H9 (cell line): ENCODE data around the gene CCNI2. TPM values are rescaled to one million over a fixed set of nuclear protein-coding genes. Genes with fewer than 3 reads are reported as not detected.
A peak's percentile ranks its signal among the peaks of the same experiment; 100 is the strongest.

ENCODE experiments used
- DNase-seq: peaks from one replicate; pipeline ENCODE4 v3.0.0-alpha.2; 2017
- H2AFZ ChIP-seq: one replicate; pipeline ENCODE4 v1.6.1; 2013; ENCODE audit warnings: mild to moderate bottlenecking, low read length, control low read depth, moderate library complexity
- H2AK5ac ChIP-seq: 2 replicates; pipeline ENCODE4 v1.6.1; 2013; ENCODE audit warnings: low read length, control low read depth, mixed read lengths; ENCODE audit not compliant: insufficient read length
- H2BK120ac ChIP-seq: one replicate; pipeline ENCODE4 v1.6.1; 2013; ENCODE audit warnings: low read depth, mild to moderate bottlenecking, low read length, control low read depth, inconsistent platforms; ENCODE audit not compliant: poor library complexity, severe bottlenecking
- H2BK12ac ChIP-seq: 2 replicates; pipeline ENCODE4 v1.6.1; 2013; ENCODE audit warnings: low read length, control low read depth, mixed read lengths, low read depth; ENCODE audit not compliant: insufficient read length
- H2BK15ac ChIP-seq: 2 replicates; pipeline ENCODE4 v1.6.1; 2013; ENCODE audit warnings: low read depth, low read length, control low read depth
- H2BK20ac ChIP-seq: one replicate; pipeline ENCODE4 v1.6.1; 2013; ENCODE audit warnings: low read depth, mild to moderate bottlenecking, low read length, control low read depth, inconsistent platforms; ENCODE audit not compliant: poor library complexity, severe bottlenecking
- H2BK5ac ChIP-seq: 2 replicates; pipeline ENCODE4 v1.6.1; 2013; ENCODE audit warnings: low read length, control low read depth, mixed read lengths; ENCODE audit not compliant: insufficient read length
- H3K14ac ChIP-seq: 2 replicates; pipeline ENCODE4 v1.6.1; 2013; ENCODE audit warnings: low read length, control low read depth; ENCODE audit not compliant: insufficient read depth
- H3K18ac ChIP-seq: 2 replicates; pipeline ENCODE4 v1.6.1; 2013; ENCODE audit warnings: low read depth, mild to moderate bottlenecking, mixed read lengths, low read length, control low read depth; ENCODE audit not compliant: insufficient read length
- H3K23ac ChIP-seq: 2 replicates; pipeline ENCODE4 v1.6.1; 2013; ENCODE audit warnings: low read length, control low read depth, mixed read lengths, low read depth; ENCODE audit not compliant: insufficient read length
- H3K23me2 ChIP-seq: 2 replicates; pipeline ENCODE4 v1.6.1; 2013; ENCODE audit warnings: low read depth, mild to moderate bottlenecking, mixed read lengths, low read length, control low read depth; ENCODE audit not compliant: insufficient read length, poor library complexity, severe bottlenecking
- H3K27ac ChIP-seq: 2 replicates; pipeline ENCODE4 v1.5.1; 2013; ENCODE audit warnings: low read length, control low read depth, mixed read lengths, low read depth; ENCODE audit not compliant: insufficient read length
- H3K27me3 ChIP-seq: 2 replicates; pipeline ENCODE4 v1.6.1; 2013; ENCODE audit warnings: low read length, control low read depth, inconsistent platforms; ENCODE audit not compliant: insufficient read depth
- H3K4ac ChIP-seq: 2 replicates; pipeline ENCODE4 v1.6.1; 2013; ENCODE audit warnings: low read depth, mild to moderate bottlenecking, control low read depth, inconsistent platforms, low read length, moderate library complexity
- H3K4me1 ChIP-seq: 2 replicates; pipeline ENCODE4 v1.6.1; 2013; ENCODE audit warnings: low read length, control low read depth, inconsistent platforms; ENCODE audit not compliant: insufficient read depth
- H3K4me2 ChIP-seq: 2 replicates; pipeline ENCODE4 v1.6.1; 2013; ENCODE audit warnings: low read length, control low read depth, mixed read lengths; ENCODE audit not compliant: insufficient read length, insufficient read depth
- H3K56ac ChIP-seq: 2 replicates; pipeline ENCODE4 v1.6.1; 2013; ENCODE audit warnings: low read depth, mild to moderate bottlenecking, mixed read lengths, low read length, control low read depth; ENCODE audit not compliant: insufficient read length
- H3K79me1 ChIP-seq: 2 replicates; pipeline ENCODE4 v1.6.1; 2013; ENCODE audit warnings: low read depth, mild to moderate bottlenecking, moderate library complexity, low read length, control low read depth, inconsistent platforms; ENCODE audit not compliant: insufficient read depth, poor library complexity, severe bottlenecking
- H3K79me2 ChIP-seq: 2 replicates; pipeline ENCODE4 v1.6.1; 2013; ENCODE audit warnings: low read length, control low read depth, inconsistent platforms; ENCODE audit not compliant: insufficient read depth
- H3K9ac ChIP-seq: 2 replicates; pipeline ENCODE4 v1.6.1; 2013; ENCODE audit warnings: low read length, control low read depth, mixed read lengths; ENCODE audit not compliant: insufficient read length; ENCODE audit errors: extremely low read depth
- H3K9me3 ChIP-seq: one replicate; pipeline ENCODE4 v1.6.1; 2013; ENCODE audit warnings: low read depth, low read length, inconsistent platforms; ENCODE audit not compliant: control insufficient read depth
- H3T11ph ChIP-seq: one replicate; pipeline ENCODE4 v1.6.1; 2013; ENCODE audit warnings: mild to moderate bottlenecking, low read length, control low read depth, inconsistent platforms
- H4K20me1 ChIP-seq: one replicate; pipeline ENCODE4 v1.6.1; 2013; ENCODE audit not compliant: control insufficient read depth, insufficient read length, insufficient read depth
- H4K5ac ChIP-seq: 2 replicates; pipeline ENCODE4 v1.6.1; 2013; ENCODE audit warnings: low read depth, mild to moderate bottlenecking, mixed read lengths, low read length, control low read depth; ENCODE audit not compliant: insufficient read length
- H4K8ac ChIP-seq: replicated peaks from 2 replicates; pipeline ENCODE4 v1.6.1; 2013; ENCODE audit warnings: low read length, control low read depth, mixed read lengths, low read depth; ENCODE audit not compliant: insufficient read length
- H4K91ac ChIP-seq: 2 replicates; pipeline ENCODE4 v1.6.1; 2013; ENCODE audit warnings: low read depth, mild to moderate bottlenecking, moderate library complexity, mixed read lengths, low read length, control low read depth; ENCODE audit not compliant: insufficient read length
- H3K27ac Mint-ChIP-seq, 3 experiments: 2 replicates in 2 of 3; 3 replicates in 1 of 3; pipeline ENCODE4 v1.8.0; 2020 to 2021; ENCODE audit warnings: mixed read lengths in 3 of 3, mild to moderate bottlenecking in 1 of 3, moderate library complexity in 1 of 3
- H3K27me3 Mint-ChIP-seq: 2 replicates; pipeline ENCODE4 v1.8.0; 2021; ENCODE audit warnings: low read depth, mild to moderate bottlenecking, moderate library complexity, mixed read lengths
- H3K36me3 Mint-ChIP-seq, 3 experiments: 2 replicates in 2 of 3; 3 replicates in 1 of 3; pipeline ENCODE4 v1.8.0; 2020 to 2021; ENCODE audit warnings: low read depth in 3 of 3, mixed read lengths in 3 of 3; ENCODE audit not compliant: insufficient read depth in 1 of 3
- H3K4me1 Mint-ChIP-seq, 2 experiments: 2 replicates each; pipeline ENCODE4 v1.8.0; 2020; ENCODE audit warnings: mixed read lengths in 2 of 2
- H3K4me3 Mint-ChIP-seq, 2 experiments: 2 replicates in 1 of 2; 3 replicates in 1 of 2; pipeline ENCODE4 v1.8.0; 2020 to 2021; ENCODE audit warnings: mild to moderate bottlenecking in 2 of 2, mixed read lengths in 2 of 2, moderate library complexity in 1 of 2
- H3K9me3 Mint-ChIP-seq, 2 experiments: 2 replicates in 1 of 2; 3 replicates in 1 of 2; pipeline ENCODE4 v1.8.0; 2020; ENCODE audit warnings: mild to moderate bottlenecking in 2 of 2, mixed read lengths in 2 of 2, moderate library complexity in 1 of 2
- CTCF ChIP-seq: fragments of 200-600 bp; sonication (generic); conservative IDR thresholded peaks from 3 replicates; pipeline ENCODE4 v1.8.0; 2021; ENCODE audit warnings: antibody characterized with exemption, mild to moderate bottlenecking
- WGBS: extraction: QIAGEN DNeasy Blood & Tissue Kit; methylation state at CpG from one replicate; pipeline ENCODE4 v1.1.7; 2013; ENCODE audit warnings: missing lambda C conversion rate, low lambda C conversion rate, mixed read lengths; ENCODE audit not compliant: insufficient read length; ENCODE audit errors: extremely low coverage; 5-methylcytosine and 5-hydroxymethylcytosine counted together
- total RNA-seq: library from RNA; stranded (reverse); gene quantifications from 2 replicates; pipeline ENCODE4 v1.2.1, GENCODE V29; 2021

Gene CCNI2
- total RNA-seq, 1 experiment from 2014 or later: 0.57 TPM

GRCh38 chr5:132773601-132774355, 26.6 kb downstream of the CCNI2 start:
- Histone ChIP-seq H2AK5ac (no peak overlapping the region), H2BK20ac (no peak overlapping the region), H4K8ac (no peak overlapping the region), H3K9ac (no peak overlapping the region), H4K91ac (no peak overlapping the region), H2AFZ (no peak overlapping the region), H3K27ac (no peak overlapping the region), H3K9me3 (no peaks in the 10 kb centered on the region), H3T11ph (no peak overlapping the region), H3K14ac (no peak overlapping the region; the same call in 1 of the 2 replicates), H4K5ac (no peak overlapping the region), H3K4ac (no peak overlapping the region), H3K79me1 (peaks cover 2% of the 10 kb centered on the region), H3K79me2 (peaks cover 2% of the 10 kb centered on the region; the same call in 1 of the 2 replicates), H3K23ac (no peak overlapping the region), H2BK12ac (no peak overlapping the region), H3K27me3 (peaks cover 11% of the 10 kb centered on the region; the same call in 1 of the 2 replicates), H2BK120ac (no peak overlapping the region), H2BK5ac (no peak overlapping the region), H3K56ac (no peak overlapping the region), H4K20me1 (no peaks in the 10 kb centered on the region), H2BK15ac (no peak overlapping the region), H3K4me2 (no peak overlapping the region), H3K4me1 (peaks cover 10% of the 10 kb centered on the region; the same call in 1 of the 2 replicates), H3K18ac (no peak overlapping the region), H3K23me2 (peaks cover 13% of the 10 kb centered on the region)
- Mint-ChIP-seq H3K4me3 (no peak overlapping the region), H3K27me3 (peaks cover 54% of the 10 kb centered on the region), H3K9me3 (no peaks in the 10 kb centered on the region; a peak in 1 of 5 replicates), H3K4me1 (peaks cover 32 to 39% of the 10 kb centered on the region in 2 experiments), H3K27ac (peak overlapping the region in 1 of 3 experiments; percentile 27; a peak in 1 of 7 replicates), H3K36me3 (no peaks in the 10 kb centered on the region)
- no peak for DNase-seq
- no CpG with 5 or more reads among the region's 12 CpGs for WGBS
- no peak for TF ChIP-seq CTCF
